AG04450 (cell line): ENCODE results near the gene MYL5. TPM values are rescaled to one million over a fixed set of nuclear protein-coding genes. Genes with fewer than 3 reads are reported as not detected.

Experiments
- CTCF ChIA-PET: fragments of 300-600, 350-600 bp; formaldehyde crosslinking; extraction: SDS; loops from one replicate; lab custom pipeline; 2022; ENCODE audit warnings: antibody characterized with exemption, inconsistent platforms; lab: Charles Lee
- POLR2A ChIA-PET: fragments of 350-600 bp; formaldehyde crosslinking; extraction: SDS; loops from one replicate; lab custom pipeline; 2021; ENCODE audit warnings: antibody characterized with exemption, inconsistent platforms; lab: Yijun Ruan, JAX
- DNase-seq: peaks from one replicate; pipeline ENCODE4 v3.0.0-alpha.2; 2011; ENCODE audit warnings: low read depth, low spot score
- H3K27ac ChIP-seq: one replicate; pipeline ENCODE4 v1.5.1; 2012; ENCODE audit warnings: low read depth, low read length, control low read depth
- H3K27me3 ChIP-seq: one replicate; pipeline ENCODE4 v1.6.0; 2012; ENCODE audit warnings: low read length; ENCODE audit not compliant: control insufficient read depth, insufficient read depth
- H3K4me3 ChIP-seq: 2 replicates; pipeline ENCODE4 v1.5.1; 2011; ENCODE audit warnings: mild to moderate bottlenecking, low read depth, low read length, control low read depth
- H3K9me3 ChIP-seq: 2 replicates; pipeline ENCODE4 v1.5.1; 2012; ENCODE audit warnings: low read length; ENCODE audit not compliant: control insufficient read depth, insufficient read depth
- polyA plus RNA-seq: library from polyadenylated mRNA; depleted of rRNA; stranded (reverse); fragments of >200 nt; gene quantifications from 2 replicates; pipeline ENCODE4 v1.2.3, GENCODE V29; 2011
- TF ChIP-seq, protein P1 (sequence below): IDR thresholded peaks from 2 replicates; pipeline ENCODE4 v1.5.1; 2011; ENCODE audit warnings: low read depth, low read length, control low read depth, inconsistent platforms

Gene MYL5
- polyA plus RNA-seq, 1 experiment, result 12.3 TPM

DNA sequence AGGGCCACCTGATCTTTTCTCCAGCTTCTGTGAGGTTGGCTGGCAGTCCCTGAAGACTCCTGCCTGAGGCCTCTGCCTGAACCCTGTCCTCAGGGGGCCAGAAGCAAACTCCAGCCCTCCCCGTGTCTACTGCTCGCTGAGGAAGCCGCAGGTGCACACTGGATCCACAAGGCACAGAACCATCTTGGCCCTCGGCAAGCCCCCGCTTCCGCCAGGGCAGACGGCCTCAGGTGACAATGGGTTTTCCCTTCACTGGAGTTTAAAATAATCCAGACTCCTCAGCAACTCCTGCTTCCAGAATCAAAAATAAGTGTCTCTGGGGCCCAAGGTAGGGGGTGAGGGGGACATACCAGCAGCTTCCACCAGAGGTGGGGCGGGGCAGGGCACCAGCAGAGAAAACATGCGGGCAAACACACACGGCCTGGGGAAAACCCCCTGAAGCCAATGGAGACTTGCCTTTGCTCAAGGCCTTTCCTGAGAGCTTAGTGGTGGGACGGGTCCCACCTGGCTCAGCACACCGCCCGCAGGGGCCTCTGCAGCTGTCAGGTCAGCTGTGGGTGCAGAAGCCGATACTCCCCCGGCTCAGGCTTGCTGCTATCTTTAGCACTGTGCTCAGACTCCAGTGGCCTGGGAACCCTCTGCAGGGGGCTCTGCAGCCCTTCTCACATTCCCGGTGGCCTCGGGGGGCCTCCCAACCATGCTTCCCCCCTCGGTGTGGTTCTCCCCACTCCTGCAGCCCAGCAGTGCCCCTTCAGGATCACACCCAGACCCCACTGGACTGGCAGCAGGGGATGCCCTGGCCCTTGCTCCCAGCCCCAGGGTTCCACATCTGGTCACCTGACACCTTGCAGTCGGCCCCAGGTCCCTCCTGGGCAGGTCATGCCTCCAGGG lies 1.9 kb downstream of the MYL5 start:
- DNase-seq, result no peak
- TF ChIP-seq, protein P1, sequence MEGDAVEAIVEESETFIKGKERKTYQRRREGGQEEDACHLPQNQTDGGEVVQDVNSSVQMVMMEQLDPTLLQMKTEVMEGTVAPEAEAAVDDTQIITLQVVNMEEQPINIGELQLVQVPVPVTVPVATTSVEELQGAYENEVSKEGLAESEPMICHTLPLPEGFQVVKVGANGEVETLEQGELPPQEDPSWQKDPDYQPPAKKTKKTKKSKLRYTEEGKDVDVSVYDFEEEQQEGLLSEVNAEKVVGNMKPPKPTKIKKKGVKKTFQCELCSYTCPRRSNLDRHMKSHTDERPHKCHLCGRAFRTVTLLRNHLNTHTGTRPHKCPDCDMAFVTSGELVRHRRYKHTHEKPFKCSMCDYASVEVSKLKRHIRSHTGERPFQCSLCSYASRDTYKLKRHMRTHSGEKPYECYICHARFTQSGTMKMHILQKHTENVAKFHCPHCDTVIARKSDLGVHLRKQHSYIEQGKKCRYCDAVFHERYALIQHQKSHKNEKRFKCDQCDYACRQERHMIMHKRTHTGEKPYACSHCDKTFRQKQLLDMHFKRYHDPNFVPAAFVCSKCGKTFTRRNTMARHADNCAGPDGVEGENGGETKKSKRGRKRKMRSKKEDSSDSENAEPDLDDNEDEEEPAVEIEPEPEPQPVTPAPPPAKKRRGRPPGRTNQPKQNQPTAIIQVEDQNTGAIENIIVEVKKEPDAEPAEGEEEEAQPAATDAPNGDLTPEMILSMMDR, result no peak
- Histone ChIP-seq H3K27ac (no peak overlapping the region), H3K9me3 (no peaks in the 10 kb centered on the region; the same call in 1 of the 2 replicates), H3K4me3 (no peak overlapping the region), H3K27me3 (no peaks in the 10 kb centered on the region)
- ChIA-PET CTCF (no interaction called here), POLR2A (no interaction called here)

DNA sequence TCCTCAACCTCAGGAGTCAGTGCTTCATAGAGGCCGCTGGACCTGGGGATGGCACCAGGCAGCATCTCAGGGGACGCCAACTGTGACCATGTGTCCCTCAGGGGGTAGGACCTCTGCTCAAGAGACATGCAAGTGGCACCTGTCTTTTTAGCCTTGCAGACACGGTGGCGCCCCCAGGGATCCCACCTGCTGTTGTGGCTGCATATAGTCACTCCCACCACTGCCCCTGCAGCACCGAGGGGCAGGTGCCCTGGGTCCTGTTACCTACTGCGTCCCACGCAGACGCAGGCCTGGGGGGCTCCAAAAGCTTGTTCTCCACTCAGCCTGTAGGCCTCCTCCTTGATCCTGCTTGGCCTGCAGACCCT lies 2.5 kb downstream of the MYL5 start:
- DNase-seq, result no peak
- no peaks in the 10 kb centered on the region for H3K27me3 ChIP-seq
- no peak overlapping the region for H3K4me3 ChIP-seq
- H3K9me3 ChIP-seq, result no peaks in the 10 kb centered on the region; the same call in 1 of the 2 replicates
- TF ChIP-seq, protein P1, result no peak
- CTCF ChIA-PET, result no interaction called here
- no peak overlapping the region for H3K27ac ChIP-seq
- POLR2A ChIA-PET, result no interaction called here

GRCh38 chr4:677431-678293 lies 3.3 kb downstream of the MYL5 start:
- H3K9me3 ChIP-seq, result no peaks in the 10 kb centered on the region; the same call in 1 of the 2 replicates
- no peak for DNase-seq
- H3K27ac ChIP-seq, result no peak overlapping the region
- POLR2A ChIA-PET, result no interaction called here
- no peaks in the 10 kb centered on the region for H3K27me3 ChIP-seq
- CTCF ChIA-PET, result no interaction called here
- H3K4me3 ChIP-seq, result no peak overlapping the region
- TF ChIP-seq, protein P1, result no peak

GRCh38 chr4:678331-679103 lies 4.2 kb downstream of the MYL5 start:
- H3K4me3 ChIP-seq, result no peak overlapping the region
- no peaks in the 10 kb centered on the region for H3K27me3 ChIP-seq
- DNase-seq, result no peak
- CTCF ChIA-PET, result interaction anchor here (0.6 kb wide), 1 partner anchor 35 kb away, joined by 3 read pairs; no protein-coding TSS in a partner anchor
- POLR2A ChIA-PET, result no interaction called here
- TF ChIP-seq, protein P1, result no peak
- no peak overlapping the region for H3K27ac ChIP-seq
- H3K9me3 ChIP-seq, result no peaks in the 10 kb centered on the region; the same call in 1 of the 2 replicates
